Endometrial microvascular endothelial cells (primary cell): ENCODE data around the gene PLXNA2. TPM values are rescaled to one million over a fixed set of nuclear protein-coding genes. Genes with fewer than 3 reads are reported as not detected.

Source experiments
- in situ Hi-C: cut with HindIII; loops from 2 replicates; pipeline ENCODE4 v1.10.0; 2017; ENCODE audit warnings: low sequenced_read_pairs, low pct_unique_long_range_greater_than_20kb; ENCODE audit errors: inconsistent ontology term
- total RNA-seq: library from RNA; depleted of rRNA; stranded (reverse); fragments of >200 nt; gene quantifications from one replicate; pipeline ENCODE4 v1.2.3, GENCODE V29; 2015; ENCODE audit errors: inconsistent ontology term

PLXNA2 gene
- total RNA-seq, 1 donor from 2014 or later = 83.1 TPM

- in situ Hi-C loops = no loop called here
These were observed 1.1 kb upstream of the PLXNA2 start for GRCh38 chr1:208245185-208245705.

DNA sequence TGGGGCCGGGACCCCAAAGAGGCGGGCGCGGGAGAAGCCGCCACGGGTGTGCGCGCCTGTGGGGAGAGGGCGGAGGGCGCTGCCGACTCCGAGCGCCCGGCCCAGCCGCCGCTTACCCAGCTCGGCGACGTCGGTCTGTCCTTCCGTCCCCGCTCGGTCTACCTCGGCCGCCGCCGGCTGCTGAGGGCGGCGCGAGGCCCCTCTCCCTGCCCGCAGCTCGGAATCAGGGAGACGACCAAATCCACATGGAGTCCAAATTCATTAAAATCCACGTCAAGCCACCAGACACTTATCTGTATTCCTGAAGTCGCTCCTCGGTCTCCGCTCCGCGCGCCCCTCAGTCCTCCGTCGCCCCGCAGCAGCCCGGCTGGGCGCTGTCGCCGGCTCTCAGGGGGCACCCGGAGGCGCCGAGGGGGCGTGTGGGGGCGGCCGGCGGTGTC lies 637 bp downstream of the PLXNA2 start:
- in situ Hi-C loops = no loop called here

DNA sequence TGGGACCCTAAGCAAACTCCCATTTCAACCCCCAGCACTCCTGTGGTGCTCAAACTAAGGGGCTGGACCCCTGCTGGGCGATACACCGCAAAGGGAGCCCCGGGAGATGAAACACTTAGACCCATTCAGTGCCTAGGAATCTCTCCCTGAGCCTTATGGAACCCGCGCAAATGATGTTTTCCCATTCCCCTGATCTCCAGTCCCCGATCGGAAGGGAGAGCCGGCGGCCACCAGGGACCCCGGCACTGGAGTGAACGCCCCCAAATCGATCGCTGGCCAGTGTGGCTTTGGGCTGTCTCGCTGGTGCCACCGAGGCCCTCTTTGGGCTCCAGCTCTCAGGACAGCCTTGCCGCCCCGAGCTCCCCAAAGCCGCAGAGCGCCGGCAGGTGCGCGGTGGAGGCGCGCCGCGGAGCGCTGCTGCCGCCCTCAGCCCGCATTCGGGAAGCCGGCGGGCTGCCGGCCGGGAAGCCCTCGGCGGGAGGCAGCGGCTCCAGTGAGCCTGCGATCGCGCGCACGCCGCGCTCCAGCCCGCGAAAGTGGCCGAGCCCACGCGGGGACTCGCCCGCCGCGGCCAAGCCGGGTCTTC lies 1.1 kb downstream of the PLXNA2 start:
- in situ Hi-C loops = no loop called here

DNA sequence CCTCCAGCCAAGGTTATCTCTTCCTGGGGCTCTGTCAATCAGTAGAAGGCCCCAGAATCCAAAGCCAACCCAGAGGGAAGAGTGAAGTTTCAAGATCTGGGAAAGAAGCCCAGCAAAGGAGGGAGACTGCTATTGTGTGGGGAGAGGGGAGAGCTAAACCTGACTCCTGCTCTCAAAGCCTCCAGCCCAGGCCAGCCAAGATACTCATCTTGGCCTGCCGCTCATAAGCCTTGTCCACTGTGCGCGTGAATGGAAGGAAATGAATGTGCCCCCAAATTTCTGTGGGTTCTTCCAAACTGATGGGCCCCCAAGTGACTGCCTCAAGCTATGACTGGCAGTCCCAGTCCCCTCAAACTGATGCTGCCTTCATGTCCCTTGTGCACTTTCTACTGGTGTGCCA lies 2.0 kb downstream of the PLXNA2 start:
- in situ Hi-C loops = no loop called here

DNA sequence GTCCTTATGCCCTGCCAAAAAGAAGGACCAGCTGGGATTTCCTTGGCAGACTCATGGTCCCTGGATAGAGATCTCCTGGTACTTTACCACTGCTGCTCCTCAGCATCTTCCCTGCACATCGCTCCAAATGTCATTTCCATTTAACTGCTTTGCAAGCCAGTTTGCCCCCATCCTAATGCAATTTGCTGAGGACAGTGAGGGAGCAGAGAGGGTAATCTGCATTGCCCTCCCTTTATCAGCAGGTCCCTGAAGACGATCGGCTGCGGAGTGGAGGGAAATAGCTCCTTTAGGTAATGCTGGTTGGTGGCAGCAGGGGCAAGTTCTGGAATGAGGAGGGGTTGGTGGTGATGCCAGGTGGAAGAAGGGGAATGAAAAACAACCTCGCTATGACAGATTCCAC lies 2.7 kb downstream of the PLXNA2 start:
- in situ Hi-C loops = no loop called here

- in situ Hi-C loops = no loop called here
These were observed 3.4 kb downstream of the PLXNA2 start for GRCh38 chr1:208240662-208241355.

GRCh38 chr1:208239473-208240381 lies 4.5 kb downstream of the PLXNA2 start:
- in situ Hi-C loops = no loop called here

GRCh38 chr1:208238710-208239472 lies 5.3 kb downstream of the PLXNA2 start:
- in situ Hi-C loops = no loop called here

DNA sequence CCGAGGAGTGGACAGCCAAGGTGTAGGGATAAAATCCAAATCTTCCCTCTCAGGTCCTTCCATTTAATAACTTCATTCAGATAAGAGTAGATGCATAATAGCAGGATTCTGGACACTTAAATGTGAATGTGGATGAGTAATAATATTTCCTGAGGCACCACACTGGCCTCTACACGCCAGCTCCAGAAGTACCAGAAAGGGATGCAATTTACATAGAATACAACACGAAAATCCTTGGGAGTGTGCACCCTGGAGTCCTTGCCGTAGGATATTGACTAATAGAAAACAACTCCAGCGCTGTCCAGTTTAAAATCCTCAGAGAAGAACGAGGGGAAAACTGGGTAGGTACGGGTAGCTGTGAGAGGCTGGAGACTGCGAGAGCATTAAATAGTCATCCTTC lies 6.9 kb downstream of the PLXNA2 start:
- in situ Hi-C loops = no loop called here

GRCh38 chr1:208235982-208236761 lies 8.0 kb downstream of the PLXNA2 start:
- in situ Hi-C loops = no loop called here

DNA sequence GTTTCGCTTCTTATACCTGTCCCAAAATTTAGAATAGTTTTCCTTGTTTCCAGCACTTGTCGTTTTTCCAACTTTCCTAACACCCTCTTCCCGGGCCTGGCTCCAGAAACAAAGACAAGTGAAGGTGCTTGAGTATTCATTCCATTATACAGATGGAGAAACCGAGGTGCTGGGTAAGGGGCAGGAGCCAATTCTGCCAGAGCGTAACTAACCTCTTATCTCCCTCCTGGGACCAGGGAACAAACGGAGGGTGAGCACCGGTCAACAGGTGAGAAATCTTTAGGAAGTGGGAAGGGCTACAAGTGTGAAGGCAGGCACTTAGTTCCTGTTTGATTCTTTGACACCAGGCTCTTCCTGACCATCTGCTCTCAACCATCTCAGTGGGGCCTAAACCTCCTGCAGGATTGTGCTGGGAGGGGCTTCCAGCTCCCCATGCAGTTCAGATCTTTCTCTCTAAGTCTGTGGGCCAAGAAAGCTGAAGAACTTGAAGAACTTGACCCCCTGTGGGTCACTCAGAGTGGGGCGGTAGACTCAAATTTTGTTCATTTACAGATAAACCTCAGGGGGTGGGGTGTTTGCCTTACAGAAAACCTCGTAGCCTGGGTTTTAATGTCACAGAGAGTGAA lies 8.7 kb downstream of the PLXNA2 start:
- in situ Hi-C loops = no loop called here

DNA sequence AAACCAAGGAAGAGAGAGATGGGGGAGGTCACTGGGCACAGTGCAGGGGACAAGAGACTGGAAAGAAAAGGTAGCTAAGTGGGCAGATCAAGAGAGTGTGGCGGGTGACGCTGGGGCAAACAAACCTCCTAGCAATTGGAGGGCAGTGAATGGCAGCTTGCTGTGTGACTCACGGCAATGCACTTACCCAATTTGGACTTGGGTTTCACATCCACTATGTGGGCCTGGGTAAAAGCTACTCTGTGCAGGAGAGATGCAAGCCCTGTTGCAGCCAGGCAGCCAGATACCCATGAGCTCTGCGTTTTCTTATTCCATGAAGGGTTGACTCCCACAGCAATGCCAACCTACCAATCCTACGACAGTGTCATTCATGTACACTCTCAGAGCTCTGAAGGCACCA lies 9.5 kb downstream of the PLXNA2 start:
- in situ Hi-C loops = no loop called here

- in situ Hi-C loops = no loop called here
These were observed 10.2 kb downstream of the PLXNA2 start for GRCh38 chr1:208233978-208234377.

DNA sequence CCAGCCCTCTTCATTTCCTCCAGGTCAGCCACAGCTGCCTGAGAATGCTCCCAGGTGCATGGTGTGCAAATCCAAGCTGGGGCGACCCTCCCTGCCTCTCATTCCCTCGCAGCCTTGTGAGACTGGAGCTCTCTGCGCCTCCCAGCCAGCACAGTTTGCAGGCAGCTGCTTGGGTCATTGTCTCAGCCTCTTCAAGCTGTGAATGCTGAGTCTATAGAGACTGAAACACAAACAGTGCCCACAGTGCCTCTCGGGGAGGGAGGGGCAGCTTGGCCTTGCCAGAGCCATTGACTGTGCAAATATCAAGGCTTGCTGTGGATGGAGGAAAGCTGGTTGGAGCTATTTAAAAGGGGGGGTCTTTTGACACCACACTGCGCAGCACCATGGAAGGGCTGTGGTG lies 10.6 kb downstream of the PLXNA2 start:
- in situ Hi-C loops = no loop called here

DNA sequence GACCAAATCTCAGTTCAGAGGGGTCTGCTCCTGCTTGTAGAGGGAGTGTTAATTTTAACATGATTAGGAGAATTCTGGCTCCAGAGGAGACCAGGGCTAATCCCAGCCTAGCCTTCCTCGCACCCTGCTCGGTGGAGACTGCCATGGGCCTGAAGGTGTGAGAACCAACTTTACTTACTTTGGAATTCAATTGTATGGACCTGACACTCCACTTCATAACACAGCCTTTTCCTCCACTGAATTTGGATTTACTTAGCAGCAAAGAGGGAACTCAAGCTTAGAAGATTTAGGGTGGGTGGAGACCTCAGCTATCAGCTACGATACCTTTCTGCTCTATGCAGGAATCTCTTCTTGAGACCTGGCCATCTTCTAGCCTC lies 11.5 kb downstream of the PLXNA2 start:
- in situ Hi-C loops = no loop called here

DNA sequence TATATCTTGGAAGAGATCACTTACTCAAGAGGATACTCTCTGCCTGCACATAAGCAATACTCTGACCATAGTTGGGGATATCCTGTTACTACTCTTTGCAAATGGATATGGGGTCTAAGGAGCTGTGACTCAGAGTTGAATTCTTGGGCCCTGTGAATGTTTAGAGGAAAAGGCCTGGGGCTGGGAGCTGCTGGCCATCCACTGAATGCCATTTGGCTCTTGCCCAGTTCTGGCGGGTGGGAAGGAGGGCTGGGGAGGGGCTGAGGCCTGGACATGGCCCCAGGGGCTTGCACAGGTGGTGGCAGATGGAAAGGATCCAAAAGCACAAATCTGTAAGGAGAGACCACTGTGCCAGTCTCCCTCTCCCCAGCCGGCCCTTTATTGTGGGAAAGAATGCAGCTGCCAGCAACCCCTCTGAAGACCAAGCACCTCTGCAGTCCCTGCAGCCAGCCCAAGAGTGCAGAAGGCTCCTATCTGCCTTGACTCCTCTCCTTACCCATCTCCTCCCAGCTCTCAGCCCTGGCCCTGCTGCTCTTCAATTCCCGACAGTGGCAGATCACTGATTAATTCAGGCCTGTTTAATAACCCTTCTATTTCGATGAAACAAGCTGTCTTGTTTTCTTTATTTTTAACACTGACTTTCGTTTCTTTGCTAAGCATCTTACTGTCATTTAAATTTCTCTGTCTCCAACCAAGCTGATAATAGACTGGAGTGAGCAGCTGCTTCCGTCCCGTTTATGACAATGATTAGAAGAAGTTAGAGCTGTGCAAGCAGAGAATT lies 12.1 kb downstream of the PLXNA2 start:
- in situ Hi-C loops = no loop called here
